Measurements from ENCODE around the gene DNMT3A. TPM values are rescaled to one million over a fixed set of nuclear protein-coding genes. Genes with fewer than 3 reads are reported as not detected.
A peak's percentile ranks its signal among the peaks of the same experiment; 100 is the strongest.

Gene DNMT3A
- polyA plus RNA-seq (2013, experiment 1 of 2): 47.2 TPM
- 47.4 TPM for polyA plus RNA-seq (2013, experiment 2 of 2)

GRCh38 chr2:25341753-25342371 is at the start of gene DNMT3A:
TSS of gene DNMT3A (minus strand) at chr2:25341925. CDS start at chr2:25313984, 27,941 bp downstream.
- DNase-seq (ENCODE audit: low spot score): no peak
- Histone ChIP-seq H3K4me3 (ENCODE audit: low read length in 2 of 2) (peak within 1 kb of the TSS; percentile 58 to 81), H2BK120ac (ENCODE audit: low read depth, low read length) (no peak within 1 kb of the TSS), H3K27ac (replicated peaks; ENCODE audit: low read length) (no peak within 1 kb of the TSS), H3K27me3 (ENCODE audit: control insufficient read depth in 3 of 3, insufficient read depth in 3 of 3, low read depth in 1 of 3, low read length in 3 of 3) (peaks cover 2 to 42% (median 30%) of the 10 kb centered on the region in 3 experiments), H2BK5ac (ENCODE audit: low read length) (no peak within 1 kb of the TSS), H3K9me3 (replicated peaks in 1 of 2; ENCODE audit: control insufficient read depth in 2 of 2, insufficient read depth in 1 of 2, low read depth in 1 of 2, low read length in 2 of 2) (no peaks in the 10 kb centered on the region), H3K4ac (ENCODE audit: low read length) (no peak within 1 kb of the TSS), H3K4me2 (ENCODE audit: insufficient read depth, low read length, poor library complexity, severe bottlenecking) (peak within 1 kb of the TSS; percentile 95), H4K91ac (ENCODE audit: low read depth, low read length, poor library complexity) (no peak within 1 kb of the TSS), H3K4me1 (ENCODE audit: control insufficient read depth in 2 of 2, insufficient read depth in 1 of 2, low read depth in 1 of 2, low read length in 2 of 2) (peaks cover 3 to 9% of the 10 kb centered on the region in 2 donors), H2AK5ac (ENCODE audit: low read depth, low read length) (no peak within 1 kb of the TSS), H4K8ac (ENCODE audit: low read depth, low read length) (no peak within 1 kb of the TSS), H3K23ac (ENCODE audit: low read depth, low read length, poor library complexity) (no peak within 1 kb of the TSS), H2BK12ac (ENCODE audit: low read length) (no peak within 1 kb of the TSS), H3K9ac (ENCODE audit: low read depth, low read length, poor library complexity) (peak within 1 kb of the TSS; percentile 79), H3K36me3 (replicated peaks in 1 of 2; ENCODE audit: control insufficient read depth in 2 of 2, insufficient read depth in 2 of 2, low read length in 2 of 2) (no peaks in the 10 kb centered on the region), H3K79me1 (ENCODE audit: low read depth, low read length) (no peaks in the 10 kb centered on the region), H3K14ac (ENCODE audit: low read length) (no peak within 1 kb of the TSS), H2BK15ac (ENCODE audit: low read length) (no peak within 1 kb of the TSS), H3K18ac (ENCODE audit: low read length) (peak within 1 kb of the TSS; percentile 53), H2AFZ (ENCODE audit: low read length) (peak within 1 kb of the TSS; percentile 97)
- no CpG with 5 or more reads among the region's 100 CpGs for WGBS, 2 donors (ENCODE audit: extremely low coverage in 2 of 2, insufficient read length in 2 of 2, insufficient replicate concordance in 1 of 2)

- Histone ChIP-seq H2BK120ac (ENCODE audit: low read depth, low read length) (no peak overlapping the region), H4K91ac (ENCODE audit: low read depth, low read length, poor library complexity) (no peak overlapping the region), H3K4me3 (ENCODE audit: low read length in 2 of 2) (peak overlapping the region in 1 of 2 donors; percentile 42), H3K9ac (ENCODE audit: low read depth, low read length, poor library complexity) (no peak overlapping the region), H2BK15ac (ENCODE audit: low read length) (no peak overlapping the region), H2BK5ac (ENCODE audit: low read length) (no peak overlapping the region), H3K14ac (ENCODE audit: low read length) (no peak overlapping the region), H3K4me2 (ENCODE audit: insufficient read depth, low read length, poor library complexity, severe bottlenecking) (no peak overlapping the region), H3K36me3 (replicated peaks in 1 of 2; ENCODE audit: control insufficient read depth in 2 of 2, insufficient read depth in 2 of 2, low read length in 2 of 2) (peaks cover 4 to 17% of the 10 kb centered on the region in 2 donors), H3K18ac (ENCODE audit: low read length) (no peak overlapping the region), H3K9me3 (replicated peaks in 1 of 2; ENCODE audit: control insufficient read depth in 2 of 2, insufficient read depth in 1 of 2, low read depth in 1 of 2, low read length in 2 of 2) (no peaks in the 10 kb centered on the region), H3K23ac (ENCODE audit: low read depth, low read length, poor library complexity) (no peak overlapping the region), H3K4ac (ENCODE audit: low read length) (no peak overlapping the region), H3K27ac (replicated peaks; ENCODE audit: low read length) (no peak overlapping the region), H3K4me1 (ENCODE audit: control insufficient read depth in 2 of 2, insufficient read depth in 1 of 2, low read depth in 1 of 2, low read length in 2 of 2) (peaks cover 0 to 10% of the 10 kb centered on the region in 2 donors), H4K8ac (ENCODE audit: low read depth, low read length) (no peak overlapping the region), H3K27me3 (ENCODE audit: control insufficient read depth in 3 of 3, insufficient read depth in 3 of 3, low read depth in 1 of 3, low read length in 3 of 3) (no peaks in the 10 kb centered on the region), H2AFZ (ENCODE audit: low read length) (no peak overlapping the region), H2BK12ac (ENCODE audit: low read length) (peak overlapping the region; percentile 90), H3K79me1 (ENCODE audit: low read depth, low read length) (peaks cover 2% of the 10 kb centered on the region), H2AK5ac (ENCODE audit: low read depth, low read length) (no peak overlapping the region)
- WGBS, 2 donors (ENCODE audit: extremely low coverage in 2 of 2, insufficient read length in 2 of 2, insufficient replicate concordance in 1 of 2): no CpG with 5 or more reads among the region's 9 CpGs
- DNase-seq (ENCODE audit: low spot score): no peak
Measured at GRCh38 chr2:25389161-25389560, 47.4 kb upstream of the DNMT3A start.

DNA sequence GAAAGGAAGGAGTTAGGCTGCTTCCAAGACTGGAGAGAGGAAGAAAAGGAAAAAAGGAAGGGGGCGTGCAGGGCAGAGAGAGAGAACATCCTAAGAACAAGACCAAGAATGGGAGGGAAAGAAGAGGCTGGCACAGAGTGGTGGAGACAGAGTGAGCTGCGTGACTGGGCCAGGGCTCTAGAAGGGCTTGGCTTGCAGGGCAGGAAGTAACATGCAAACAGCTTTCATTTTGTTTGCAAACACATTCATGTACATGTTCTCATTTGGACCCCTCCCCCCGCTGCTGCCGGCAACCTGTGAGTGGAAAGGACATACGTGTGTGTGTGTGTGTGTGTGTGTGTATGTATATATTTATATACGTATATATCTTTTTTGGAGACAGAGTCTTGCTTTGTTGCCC is 46.8 kb upstream of the DNMT3A start:
- no peaks in the 10 kb centered on the region for H3K9me3 ChIP-seq (replicated peaks in 1 of 2; ENCODE audit: control insufficient read depth in 2 of 2, insufficient read depth in 1 of 2, low read depth in 1 of 2, low read length in 2 of 2)
- H2BK5ac ChIP-seq (ENCODE audit: low read length): no peak overlapping the region
- peaks cover 4 to 17% of the 10 kb centered on the region in 2 donors for H3K36me3 ChIP-seq (replicated peaks in 1 of 2; ENCODE audit: control insufficient read depth in 2 of 2, insufficient read depth in 2 of 2, low read length in 2 of 2)
- H2BK12ac ChIP-seq (ENCODE audit: low read length): no peak overlapping the region
- no peak overlapping the region for H3K4me2 ChIP-seq (ENCODE audit: insufficient read depth, low read length, poor library complexity, severe bottlenecking)
- no peak overlapping the region for H4K8ac ChIP-seq (ENCODE audit: low read depth, low read length)
- H3K4me1 ChIP-seq (ENCODE audit: control insufficient read depth in 2 of 2, insufficient read depth in 1 of 2, low read depth in 1 of 2, low read length in 2 of 2): peaks cover 0 to 10% of the 10 kb centered on the region in 2 donors
- no peak overlapping the region for H3K23ac ChIP-seq (ENCODE audit: low read depth, low read length, poor library complexity)
- DNase-seq (ENCODE audit: low spot score): no peak
- H4K91ac ChIP-seq (ENCODE audit: low read depth, low read length, poor library complexity): no peak overlapping the region
- no peak overlapping the region for H2BK120ac ChIP-seq (ENCODE audit: low read depth, low read length)
- H3K4ac ChIP-seq (ENCODE audit: low read length): no peak overlapping the region
- WGBS, 2 donors (ENCODE audit: extremely low coverage in 2 of 2, insufficient read length in 2 of 2, insufficient replicate concordance in 1 of 2): no CpG with 5 or more reads among the region's 6 CpGs
- H2BK15ac ChIP-seq (ENCODE audit: low read length): no peak overlapping the region
- H3K14ac ChIP-seq (ENCODE audit: low read length): no peak overlapping the region
- H3K4me3 ChIP-seq (ENCODE audit: low read length in 2 of 2): no peak overlapping the region
- no peak overlapping the region for H2AK5ac ChIP-seq (ENCODE audit: low read depth, low read length)
- H3K27ac ChIP-seq (replicated peaks; ENCODE audit: low read length): no peak overlapping the region
- H3K9ac ChIP-seq (ENCODE audit: low read depth, low read length, poor library complexity): no peak overlapping the region
- H3K18ac ChIP-seq (ENCODE audit: low read length): no peak overlapping the region
- peaks cover 2% of the 10 kb centered on the region for H3K79me1 ChIP-seq (ENCODE audit: low read depth, low read length)
- no peak overlapping the region for H2AFZ ChIP-seq (ENCODE audit: low read length)
- H3K27me3 ChIP-seq (ENCODE audit: control insufficient read depth in 3 of 3, insufficient read depth in 3 of 3, low read depth in 1 of 3, low read length in 3 of 3): no peaks in the 10 kb centered on the region

GRCh38 chr2:25387876-25388449 is 46.2 kb upstream of the DNMT3A start:
- H2BK12ac ChIP-seq (ENCODE audit: low read length): no peak overlapping the region
- peak overlapping the region; percentile 29 for H3K18ac ChIP-seq (ENCODE audit: low read length)
- H3K9me3 ChIP-seq (replicated peaks in 1 of 2; ENCODE audit: control insufficient read depth in 2 of 2, insufficient read depth in 1 of 2, low read depth in 1 of 2, low read length in 2 of 2): no peaks in the 10 kb centered on the region
- no peak overlapping the region for H4K8ac ChIP-seq (ENCODE audit: low read depth, low read length)
- H3K27me3 ChIP-seq (ENCODE audit: control insufficient read depth in 3 of 3, insufficient read depth in 3 of 3, low read depth in 1 of 3, low read length in 3 of 3): no peaks in the 10 kb centered on the region
- no peak overlapping the region for H3K4me2 ChIP-seq (ENCODE audit: insufficient read depth, low read length, poor library complexity, severe bottlenecking)
- H3K4me3 ChIP-seq (ENCODE audit: low read length in 2 of 2): no peak overlapping the region
- no peak overlapping the region for H2AFZ ChIP-seq (ENCODE audit: low read length)
- H2AK5ac ChIP-seq (ENCODE audit: low read depth, low read length): no peak overlapping the region
- H3K27ac ChIP-seq (replicated peaks; ENCODE audit: low read length): no peak overlapping the region
- no peak overlapping the region for H3K14ac ChIP-seq (ENCODE audit: low read length)
- H3K79me1 ChIP-seq (ENCODE audit: low read depth, low read length): peaks cover 2% of the 10 kb centered on the region
- no peak for DNase-seq (ENCODE audit: low spot score)
- no peak overlapping the region for H4K91ac ChIP-seq (ENCODE audit: low read depth, low read length, poor library complexity)
- H3K23ac ChIP-seq (ENCODE audit: low read depth, low read length, poor library complexity): no peak overlapping the region
- peaks cover 4 to 17% of the 10 kb centered on the region in 2 donors for H3K36me3 ChIP-seq (replicated peaks in 1 of 2; ENCODE audit: control insufficient read depth in 2 of 2, insufficient read depth in 2 of 2, low read length in 2 of 2)
- no peak overlapping the region for H2BK120ac ChIP-seq (ENCODE audit: low read depth, low read length)
- no CpG with 5 or more reads among the region's 17 CpGs for WGBS, 2 donors (ENCODE audit: extremely low coverage in 2 of 2, insufficient read length in 2 of 2, insufficient replicate concordance in 1 of 2)
- no peak overlapping the region for H3K9ac ChIP-seq (ENCODE audit: low read depth, low read length, poor library complexity)
- no peak overlapping the region for H2BK5ac ChIP-seq (ENCODE audit: low read length)
- no peak overlapping the region for H2BK15ac ChIP-seq (ENCODE audit: low read length)
- peaks cover 0 to 10% of the 10 kb centered on the region in 2 donors for H3K4me1 ChIP-seq (ENCODE audit: control insufficient read depth in 2 of 2, insufficient read depth in 1 of 2, low read depth in 1 of 2, low read length in 2 of 2)
- H3K4ac ChIP-seq (ENCODE audit: low read length): no peak overlapping the region

Data from neuronal stem cell (in vitro differentiated cells).